ENCODE data around the gene SLFN14.
"Not testable (repeated sequence)": the region's sequence is repeated elsewhere in the genome, so short reads cannot be mapped to it uniquely, and the experiment has no call there.

SLFN14 gene

DNA sequence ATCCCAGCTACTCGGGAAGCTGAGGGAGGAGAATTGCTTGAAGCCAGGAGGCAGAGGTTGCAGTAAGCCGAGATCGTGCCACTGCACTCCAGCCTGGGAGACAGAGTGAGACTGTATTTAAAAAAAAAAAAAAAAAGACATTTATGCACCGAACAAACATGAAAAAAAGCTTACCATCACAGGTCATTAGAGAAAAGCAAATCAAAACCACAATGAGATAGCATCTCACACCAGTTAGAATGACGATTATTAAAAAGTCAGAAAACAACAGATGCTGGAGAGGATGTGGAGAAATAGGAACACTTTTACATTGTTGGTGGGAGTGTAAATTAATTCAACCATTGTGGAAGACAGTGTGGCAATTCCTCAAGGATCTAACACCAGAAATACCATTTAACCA lies 42.2 kb downstream of the SLFN14 start:
- H3K4me1 ChIP-seq (ENCODE audit: control insufficient read depth, low read depth, low read length); H3K36me3 ChIP-seq (ENCODE audit: control insufficient read depth, low read depth, low read length); H3K9me3 ChIP-seq (ENCODE audit: control insufficient read depth, low read depth, low read length); H3K27me3 ChIP-seq (ENCODE audit: control insufficient read depth, insufficient read depth, low read length); H3K4me3 ChIP-seq (ENCODE audit: low read length); H3K9ac ChIP-seq (ENCODE audit: low read length); H3K27ac ChIP-seq (ENCODE audit: low read length): not testable (repeated sequence)

DNA sequence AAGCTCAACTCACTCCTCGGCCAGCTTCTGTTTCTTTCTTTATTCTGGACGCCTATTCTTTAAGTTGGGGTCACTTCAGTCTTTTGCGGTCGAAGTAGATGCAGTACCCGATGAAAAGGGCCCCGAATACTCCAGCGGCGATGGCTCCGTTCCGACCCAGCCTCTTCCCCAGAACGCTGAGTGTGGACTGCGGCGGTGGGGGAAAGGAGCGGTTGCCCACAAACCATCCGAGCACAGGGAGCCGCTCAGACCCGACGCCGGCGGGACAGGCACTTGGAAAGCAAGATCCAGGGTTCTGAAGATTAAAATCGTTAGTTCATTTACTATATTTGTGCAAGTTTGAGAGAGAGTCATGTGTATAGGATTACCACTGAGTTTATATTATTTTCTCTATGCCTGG lies 45.6 kb downstream of the SLFN14 start:
- Histone ChIP-seq H3K9me3 (ENCODE audit: control insufficient read depth, low read depth, low read length) (no peaks in the 10 kb centered on the region), H3K9ac (ENCODE audit: low read length) (no peak overlapping the region), H3K4me1 (ENCODE audit: control insufficient read depth, low read depth, low read length) (no peaks in the 10 kb centered on the region), H3K4me3 (ENCODE audit: low read length) (no peak overlapping the region), H3K27ac (ENCODE audit: low read length) (no peak overlapping the region), H3K36me3 (ENCODE audit: control insufficient read depth, low read depth, low read length) (no peaks in the 10 kb centered on the region), H3K27me3 (ENCODE audit: control insufficient read depth, insufficient read depth, low read length) (no peaks in the 10 kb centered on the region)

DNA sequence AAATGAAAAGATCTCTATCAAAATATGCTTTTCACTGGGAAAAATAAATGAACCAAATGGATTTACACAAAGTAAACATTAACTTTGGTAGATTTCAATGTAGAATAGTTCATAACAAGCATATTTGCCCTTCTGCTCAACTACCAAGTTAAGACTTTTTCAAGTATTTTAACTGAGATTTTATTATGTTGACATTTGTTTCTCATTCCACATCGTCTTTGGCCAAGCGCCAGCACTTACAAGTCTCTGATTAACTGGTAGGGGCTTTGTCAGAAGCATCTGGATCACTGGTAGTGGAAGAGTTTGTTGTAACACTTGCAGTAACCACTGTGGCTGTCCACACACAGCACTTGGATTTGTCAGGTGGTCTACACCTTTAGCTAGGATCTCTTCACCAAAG lies 46.1 kb downstream of the SLFN14 start:
- Histone ChIP-seq H3K4me3 (ENCODE audit: low read length) (no peak overlapping the region), H3K4me1 (ENCODE audit: control insufficient read depth, low read depth, low read length) (no peaks in the 10 kb centered on the region), H3K27ac (ENCODE audit: low read length) (no peak overlapping the region), H3K9me3 (ENCODE audit: control insufficient read depth, low read depth, low read length) (no peaks in the 10 kb centered on the region), H3K36me3 (ENCODE audit: control insufficient read depth, low read depth, low read length) (no peaks in the 10 kb centered on the region), H3K9ac (ENCODE audit: low read length) (no peak overlapping the region), H3K27me3 (ENCODE audit: control insufficient read depth, insufficient read depth, low read length) (no peaks in the 10 kb centered on the region)
